Natural killer cell (primary cell): ENCODE measurements around the gene DIRAS1. TPM values are rescaled to one million over a fixed set of nuclear protein-coding genes. Genes with fewer than 3 reads are reported as not detected.

Experiments used
- ATAC-seq, 3 donors: fragments of 150-1000 bp in 2 of 3; fragments of 200-7000 bp in 1 of 3; cut with Tn5 transposase; 1 replicate in 1 of 3; 2 replicates in 2 of 3; pipeline ENCODE4 v1.10.0; 2021; ENCODE audit warnings: mild to moderate bottlenecking in 2 of 3, moderate library complexity in 2 of 3
- DNase-seq, 2 donors: peaks; one replicate each; pipeline versions ENCODE4 v3.0.0 to v3.0.0-alpha.2; 2013 to 2021; ENCODE audit warnings: mixed read lengths in 1 of 2
- H3K27ac ChIP-seq: one replicate; pipeline ENCODE4 v1.5.1; 2013; ENCODE audit warnings: mild to moderate bottlenecking, low read length
- H3K27me3 ChIP-seq: one replicate; pipeline ENCODE4 v1.6.1; 2013; ENCODE audit warnings: low read length; ENCODE audit not compliant: control insufficient read depth, insufficient read depth
- H3K36me3 ChIP-seq: one replicate; pipeline ENCODE4 v1.6.1; 2013; ENCODE audit warnings: low read length; ENCODE audit not compliant: control insufficient read depth, insufficient read depth
- H3K4me1 ChIP-seq: one replicate; pipeline ENCODE4 v1.6.1; 2013; ENCODE audit warnings: low read length; ENCODE audit not compliant: control insufficient read depth, insufficient read depth
- H3K4me3 ChIP-seq: one replicate; pipeline ENCODE4 v1.5.1; 2013; ENCODE audit warnings: low read length
- H3K9me3 ChIP-seq: one replicate; pipeline ENCODE4 v1.6.1; 2013; ENCODE audit warnings: low read length; ENCODE audit not compliant: control insufficient read depth, insufficient read depth
- H3K27ac Mint-ChIP-seq, 2 donors: one replicate each; pipeline ENCODE4 v1.8.0; 2022; ENCODE audit warnings: mild to moderate bottlenecking in 2 of 2, mixed read lengths in 2 of 2, moderate library complexity in 1 of 2
- H3K27me3 Mint-ChIP-seq, 2 donors: one replicate each; pipeline ENCODE4 v1.8.0; 2022; ENCODE audit warnings: low read depth in 2 of 2, mixed read lengths in 2 of 2
- H3K36me3 Mint-ChIP-seq: one replicate; pipeline ENCODE4 v1.8.0; 2022; ENCODE audit warnings: mixed read lengths
- H3K4me1 Mint-ChIP-seq, 2 donors: one replicate each; pipeline ENCODE4 v1.8.0; 2022; ENCODE audit warnings: mixed read lengths in 2 of 2
- H3K4me3 Mint-ChIP-seq: one replicate; pipeline ENCODE4 v1.8.0; 2022; ENCODE audit warnings: mild to moderate bottlenecking, moderate library complexity, mixed read lengths
- H3K9me3 Mint-ChIP-seq, 2 donors: one replicate each; pipeline ENCODE4 v1.8.0; 2022; ENCODE audit warnings: mixed read lengths in 2 of 2
- WGBS: methylation state at CpG from one replicate; pipeline ENCODE4 v1.1.7; 2013; ENCODE audit warnings: missing lambda C conversion rate; ENCODE audit not compliant: insufficient coverage; 5-methylcytosine and 5-hydroxymethylcytosine counted together
- intact Hi-C: fragments of 100-400 bp; cut with micrococcal nuclease; formaldehyde crosslinking; loops from one replicate; pipeline ENCODE4 v1.14.2; 2022
- total RNA-seq, 4 donors: library from RNA; stranded (reverse); fragments of 120-200 nt in 1 of 4; gene quantifications; one replicate each; pipeline versions ENCODE4 v1.2.3 to v1.2.4, GENCODE V29; 2013 to 2022
- TF ChIP-seq, protein P1 (sequence below): fragments of 200-600 bp; IDR thresholded peaks from one replicate; pipeline ENCODE4 v1.8.0; 2022; ENCODE audit warnings: antibody characterized with exemption

DIRAS1 gene
- total RNA-seq, 3 donors from 2014 or later (not counting 1 experiment from before 2014, with no cell fraction given) = 0.12 to 0.48 (median 0.18) TPM

DNA sequence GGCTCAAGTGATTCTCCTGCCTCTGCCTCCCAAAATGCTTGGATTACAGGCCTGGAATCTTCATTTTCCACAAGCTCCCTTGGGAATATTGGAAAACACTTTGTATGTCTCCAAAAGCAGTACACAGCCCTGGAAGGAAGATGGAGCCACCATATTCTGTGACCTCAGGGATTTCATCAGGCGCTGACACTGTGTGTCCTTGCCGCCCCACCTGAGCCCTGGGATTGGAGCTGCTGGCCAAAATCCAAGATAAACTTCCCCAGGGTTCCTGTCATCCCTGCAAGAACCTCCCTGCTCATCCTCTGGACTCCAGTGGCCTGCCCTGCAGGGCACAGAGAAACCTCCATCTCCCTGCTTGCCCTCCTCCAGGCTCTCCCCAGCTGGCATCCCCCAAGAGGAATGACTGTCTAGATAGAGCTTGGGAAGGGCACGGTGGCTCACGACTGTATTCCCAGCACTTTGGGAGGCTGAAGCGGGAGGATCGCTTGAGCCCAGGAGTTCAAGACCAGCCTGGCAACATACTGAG lies 17.4 kb downstream of the DIRAS1 start:
- 97% methylated on average over 6 of the region's 6 CpGs for WGBS
- Histone ChIP-seq H3K36me3 (no peaks in the 10 kb centered on the region), H3K4me3 (no peak overlapping the region), H3K9me3 (no peaks in the 10 kb centered on the region), H3K4me1 (peaks cover 23% of the 10 kb centered on the region), H3K27me3 (no peaks in the 10 kb centered on the region), H3K27ac (no peak overlapping the region)
- DNase-seq (no peak), ATAC-seq (no peak)
- TF ChIP-seq, protein P1, sequence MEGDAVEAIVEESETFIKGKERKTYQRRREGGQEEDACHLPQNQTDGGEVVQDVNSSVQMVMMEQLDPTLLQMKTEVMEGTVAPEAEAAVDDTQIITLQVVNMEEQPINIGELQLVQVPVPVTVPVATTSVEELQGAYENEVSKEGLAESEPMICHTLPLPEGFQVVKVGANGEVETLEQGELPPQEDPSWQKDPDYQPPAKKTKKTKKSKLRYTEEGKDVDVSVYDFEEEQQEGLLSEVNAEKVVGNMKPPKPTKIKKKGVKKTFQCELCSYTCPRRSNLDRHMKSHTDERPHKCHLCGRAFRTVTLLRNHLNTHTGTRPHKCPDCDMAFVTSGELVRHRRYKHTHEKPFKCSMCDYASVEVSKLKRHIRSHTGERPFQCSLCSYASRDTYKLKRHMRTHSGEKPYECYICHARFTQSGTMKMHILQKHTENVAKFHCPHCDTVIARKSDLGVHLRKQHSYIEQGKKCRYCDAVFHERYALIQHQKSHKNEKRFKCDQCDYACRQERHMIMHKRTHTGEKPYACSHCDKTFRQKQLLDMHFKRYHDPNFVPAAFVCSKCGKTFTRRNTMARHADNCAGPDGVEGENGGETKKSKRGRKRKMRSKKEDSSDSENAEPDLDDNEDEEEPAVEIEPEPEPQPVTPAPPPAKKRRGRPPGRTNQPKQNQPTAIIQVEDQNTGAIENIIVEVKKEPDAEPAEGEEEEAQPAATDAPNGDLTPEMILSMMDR = no peak
- Mint-ChIP-seq H3K4me1 (peaks cover 0 to 12% of the 10 kb centered on the region in 2 donors), H3K9me3 (no peaks in the 10 kb centered on the region), H3K4me3 (peak overlapping the region; percentile 4), H3K27ac (no peak overlapping the region), H3K27me3 (peaks cover 0 to 3% of the 10 kb centered on the region in 2 donors), H3K36me3 (no peaks in the 10 kb centered on the region)
- intact Hi-C loops = no loop called here

DNA sequence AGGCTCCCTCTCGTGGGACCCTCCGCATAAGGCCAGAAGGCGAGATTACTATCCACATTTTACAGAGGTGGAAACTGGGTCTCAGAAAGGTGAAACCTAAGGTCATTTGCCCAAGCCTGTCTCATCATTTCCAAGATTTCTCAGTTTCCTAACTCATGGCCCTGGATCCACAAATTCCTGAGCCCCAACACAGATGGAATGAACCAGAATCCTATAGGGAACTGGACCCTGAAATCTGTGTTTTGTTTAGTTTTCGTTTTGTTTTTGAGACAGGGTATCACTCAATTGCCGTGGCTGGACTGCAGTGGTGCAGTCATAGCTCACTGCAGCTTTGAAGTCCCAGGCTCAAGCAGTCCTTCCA lies 18.1 kb downstream of the DIRAS1 start:
- Histone ChIP-seq H3K36me3 (no peaks in the 10 kb centered on the region), H3K27ac (no peak overlapping the region), H3K4me1 (peaks cover 23% of the 10 kb centered on the region), H3K27me3 (no peaks in the 10 kb centered on the region), H3K9me3 (no peaks in the 10 kb centered on the region), H3K4me3 (no peak overlapping the region)
- Mint-ChIP-seq H3K27me3 (peaks cover 0 to 3% of the 10 kb centered on the region in 2 donors), H3K9me3 (no peaks in the 10 kb centered on the region), H3K36me3 (no peaks in the 10 kb centered on the region), H3K4me1 (peaks cover 0 to 12% of the 10 kb centered on the region in 2 donors), H3K27ac (no peak overlapping the region), H3K4me3 (peak overlapping the region; percentile 57)
- 90% methylated on average over 5 of the region's 5 CpGs for WGBS
- ATAC-seq = no peak
- no peak for DNase-seq
- intact Hi-C loops = no loop called here
- TF ChIP-seq, protein P1 = no peak

DNA sequence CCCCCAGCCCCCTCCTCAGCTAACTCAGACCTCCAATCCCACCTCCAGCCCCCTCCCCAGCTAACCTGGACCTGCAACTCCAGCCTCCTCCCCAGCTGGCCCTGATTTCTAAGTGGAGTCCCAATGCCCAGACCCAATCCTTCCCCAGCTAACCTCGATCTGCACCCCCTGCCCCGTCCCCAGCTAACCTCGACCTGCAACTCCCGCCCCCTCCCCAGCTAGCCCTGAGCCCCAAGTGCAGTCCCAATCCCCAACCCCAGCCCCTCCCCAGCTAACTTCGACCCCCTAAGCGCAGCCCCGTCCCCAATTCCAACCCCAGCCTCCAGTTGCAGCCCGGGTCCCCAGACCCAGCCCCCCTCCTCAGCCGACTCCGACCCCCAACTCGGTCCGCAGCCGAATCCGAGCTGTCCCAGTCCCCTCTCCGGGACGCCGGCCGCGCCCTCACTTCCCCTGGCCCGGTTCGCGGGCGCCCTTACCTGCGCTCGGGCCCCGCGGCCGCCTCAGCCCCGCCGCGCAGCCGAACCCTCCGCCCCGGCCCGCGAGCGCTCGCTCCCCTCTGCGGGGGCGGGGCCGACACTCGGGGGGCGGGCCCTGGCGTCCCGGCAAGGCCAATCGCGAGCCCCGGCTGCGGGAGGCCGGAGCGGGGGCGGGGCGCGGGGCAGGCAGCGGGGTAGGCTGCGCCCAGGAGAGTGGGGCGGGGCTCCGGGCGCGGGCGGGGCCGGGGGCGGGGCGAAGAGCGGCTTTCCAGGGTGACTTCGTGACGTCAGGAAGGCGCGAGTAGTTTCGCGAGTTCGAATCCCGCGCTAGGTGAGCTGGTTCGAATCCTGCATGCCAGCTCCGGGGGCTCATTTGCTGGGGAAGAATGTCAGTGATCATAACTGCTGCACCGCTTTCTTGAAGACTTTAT lies 18.7 kb downstream of the DIRAS1 start, which contains the start of gene GNG7:
Gene GNG7, minus strand, starts transcription at position 525 of the 907 bp plus-strand sequence. CDS start 182,006 bp downstream, outside the sequence.
- Mint-ChIP-seq H3K9me3 (no peaks in the 10 kb centered on the region), H3K36me3 (no peaks in the 10 kb centered on the region), H3K27me3 (peaks cover 0 to 3% of the 10 kb centered on the region in 2 donors), H3K4me3 (peak within 1 kb of the TSS; percentile 75), H3K27ac (peak within 1 kb of the TSS in 1 of 2 donors; percentile 49), H3K4me1 (peaks cover 0 to 12% of the 10 kb centered on the region in 2 donors)
- TF ChIP-seq, protein P1 = no peak
- peak; percentile 91 to 94 for DNase-seq
- H3K36me3 ChIP-seq = no peaks in the 10 kb centered on the region
- 2% methylated on average over 77 of the region's 77 CpGs for WGBS
- H3K27me3 ChIP-seq = no peaks in the 10 kb centered on the region
- peak within 1 kb of the TSS; percentile 66 for H3K27ac ChIP-seq
- no peaks in the 10 kb centered on the region for H3K9me3 ChIP-seq
- intact Hi-C loops = no loop called here
- peak within 1 kb of the TSS; percentile 49 for H3K4me3 ChIP-seq
- ATAC-seq = peak; percentile 100
- peaks cover 23% of the 10 kb centered on the region for H3K4me1 ChIP-seq
